ENCODE data around the gene NOA1.

DNA sequence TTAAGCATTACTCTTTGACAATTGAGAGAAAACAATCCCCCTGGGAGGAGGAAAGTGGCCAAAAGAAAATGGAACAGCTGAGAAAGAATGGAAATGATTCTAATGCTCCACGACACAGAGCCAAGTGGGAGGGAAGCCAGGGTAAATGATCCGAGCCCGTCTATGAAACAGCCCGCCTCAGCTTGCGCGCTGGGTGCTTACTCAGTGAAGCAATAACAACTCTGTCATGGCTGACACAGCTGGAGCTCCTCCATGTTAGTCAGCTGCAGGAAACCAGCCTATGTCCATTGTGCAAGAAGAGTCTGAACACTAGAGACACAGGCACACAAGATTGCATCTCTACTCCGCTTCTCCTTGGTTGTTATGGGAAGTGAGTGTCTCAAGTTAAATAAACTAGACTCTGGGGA, 19.3 kb downstream of the NOA1 start:
- TF ChIP-seq POLR2A (IDR thresholded peaks at IDR 0.05; ENCODE audit: low read depth) (no peak), CTCF (IDR thresholded peaks at IDR 0.05) (no peak), POLR2AphosphoS5 (IDR thresholded peaks at IDR 0.05) (peak; percentile 61 to 77), EP300 (IDR thresholded peaks at IDR 0.05) (no peak)
